ENCODE data around the gene RRBP1.

The RRBP1 gene

GRCh38 chr20:17674722-17675518 is 7.1 kb downstream of the RRBP1 start:
- H3K4me3 ChIP-seq (ENCODE audit: control insufficient read depth, low read depth, low read length) = no peak overlapping the region
- TF ChIP-seq CTCF (conservative IDR thresholded peaks at IDR 0.05; ENCODE audit: control insufficient read depth, insufficient read depth, low read depth, low read length) = no peak
- peak; percentile 59 for DNase-seq (ENCODE audit: low read depth)

GRCh38 chr20:17673084-17673483 is 9.0 kb downstream of the RRBP1 start:
- DNase-seq (ENCODE audit: low read depth) = no peak
- TF ChIP-seq CTCF (conservative IDR thresholded peaks at IDR 0.05; ENCODE audit: control insufficient read depth, insufficient read depth, low read depth, low read length) = no peak
- no peak overlapping the region for H3K4me3 ChIP-seq (ENCODE audit: control insufficient read depth, low read depth, low read length)

- no peak overlapping the region for H3K4me3 ChIP-seq (ENCODE audit: control insufficient read depth, low read depth, low read length)
- no peak for DNase-seq (ENCODE audit: low read depth)
- no peak for TF ChIP-seq CTCF (conservative IDR thresholded peaks at IDR 0.05; ENCODE audit: control insufficient read depth, insufficient read depth, low read depth, low read length)
Observed at GRCh38 chr20:17671565-17671964, 10.5 kb downstream of the RRBP1 start.

GRCh38 chr20:17671011-17671410 is 11.0 kb downstream of the RRBP1 start:
- H3K4me3 ChIP-seq (ENCODE audit: control insufficient read depth, low read depth, low read length) = no peak overlapping the region
- TF ChIP-seq CTCF (conservative IDR thresholded peaks at IDR 0.05; ENCODE audit: control insufficient read depth, insufficient read depth, low read depth, low read length) = no peak
- DNase-seq (ENCODE audit: low read depth) = no peak

GRCh38 chr20:17669306-17669931 is 12.6 kb downstream of the RRBP1 start:
- TF ChIP-seq CTCF (conservative IDR thresholded peaks at IDR 0.05; ENCODE audit: control insufficient read depth, insufficient read depth, low read depth, low read length) = no peak
- H3K4me3 ChIP-seq (ENCODE audit: control insufficient read depth, low read depth, low read length) = no peak overlapping the region
- no peak for DNase-seq (ENCODE audit: low read depth)

DNA sequence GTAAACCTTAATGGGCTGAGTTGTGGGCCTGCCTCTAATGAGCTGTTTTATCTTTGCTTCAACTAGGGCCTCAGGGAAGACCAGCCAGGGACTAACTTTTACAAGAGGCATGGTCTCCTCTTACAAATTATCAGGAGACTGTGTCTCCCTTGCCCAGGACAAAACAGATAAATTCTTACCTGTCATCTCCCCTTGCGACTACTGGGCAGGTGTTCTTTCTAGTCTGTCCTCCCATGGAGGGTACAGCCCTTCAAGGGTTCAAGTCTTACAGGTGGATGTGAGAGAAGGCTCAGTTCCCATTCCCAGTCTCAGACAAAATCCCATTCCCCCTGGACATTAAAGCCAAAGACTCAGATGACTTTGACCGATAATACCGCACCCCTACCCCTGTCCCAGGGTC is 13.6 kb downstream of the RRBP1 start:
- no peak overlapping the region for H3K4me3 ChIP-seq (ENCODE audit: control insufficient read depth, low read depth, low read length)
- no peak for DNase-seq (ENCODE audit: low read depth)
- TF ChIP-seq CTCF (conservative IDR thresholded peaks at IDR 0.05; ENCODE audit: control insufficient read depth, insufficient read depth, low read depth, low read length) = no peak

Measured in fibroblast of mammary gland (primary cell).